ENCODE measurements around the gene ARRDC1. TPM values are rescaled to one million over a fixed set of nuclear protein-coding genes. Genes with fewer than 3 reads are reported as not detected.
A peak's percentile ranks its signal among the peaks of the same experiment; 100 is the strongest.

The ARRDC1 gene
- polyA plus RNA-seq, 4 donors = 63.4 to 236 (median 123) TPM

DNA sequence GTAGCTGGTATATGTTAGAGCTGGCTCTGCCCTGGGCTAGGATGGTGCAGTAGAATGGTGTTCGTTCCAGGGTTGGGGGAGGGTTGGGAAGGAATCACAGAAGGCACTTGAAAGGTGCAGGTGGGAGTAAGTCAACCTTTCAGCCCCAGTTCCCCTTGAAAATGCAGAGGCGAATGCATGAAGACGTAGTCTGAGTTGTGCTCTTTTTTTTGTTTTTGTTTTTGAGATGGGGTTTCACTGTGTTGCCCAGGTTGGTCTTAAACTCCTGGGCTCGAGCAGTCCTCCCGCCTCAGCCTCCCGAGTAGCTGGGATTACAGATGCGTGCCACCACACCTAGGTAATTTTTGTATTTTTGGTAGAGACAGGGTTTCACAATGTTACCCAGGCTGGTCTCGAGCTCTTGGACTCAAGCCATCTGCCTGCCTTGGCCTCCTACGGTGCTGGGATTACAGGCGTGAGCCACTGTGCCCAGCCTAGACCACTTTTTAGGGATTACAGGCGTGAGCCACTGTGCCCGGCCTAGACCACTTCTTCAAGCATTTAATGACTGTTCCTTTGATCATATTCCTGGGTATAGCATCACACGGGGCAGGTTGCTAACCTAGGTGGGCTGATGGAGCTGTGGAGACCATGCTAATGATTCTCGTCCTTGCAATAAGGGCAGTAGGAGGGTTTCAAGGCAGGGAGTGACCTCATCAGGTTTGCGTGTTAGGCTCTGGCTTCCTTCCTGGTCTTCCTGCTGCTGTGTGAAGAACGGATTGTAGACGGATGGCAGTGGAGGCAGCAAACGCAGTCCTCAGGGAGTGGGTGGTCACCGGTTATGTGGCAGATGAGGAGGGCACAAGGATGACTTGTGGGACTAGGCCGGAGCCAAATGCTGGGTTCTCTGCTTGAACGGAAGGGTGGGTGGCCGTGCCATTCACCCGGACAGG lies 27.0 kb downstream of the ARRDC1 start:
- WGBS, 3 donors = 77 to 86% (median 86%) methylated on average over 23 of the region's 23 CpGs
- Histone ChIP-seq H3K4me1 (ENCODE audit: control insufficient read depth in 3 of 3, insufficient read depth in 2 of 3, low read depth in 1 of 3, low read length in 2 of 3) (peaks cover 0 to 6% (median 0%) of the 10 kb centered on the region in 3 donors), H3K4me3 (ENCODE audit: low read depth in 1 of 3, low read length in 3 of 3) (no peak overlapping the region), H3K27ac (ENCODE audit: low read depth in 1 of 3, low read length in 2 of 3) (no peak overlapping the region), H3K27me3 (ENCODE audit: control insufficient read depth in 3 of 3, insufficient read depth in 3 of 3, low read length in 3 of 3) (no peaks in the 10 kb centered on the region), H3K9me3 (ENCODE audit: control insufficient read depth in 2 of 2, insufficient read depth in 1 of 2, low read depth in 1 of 2, low read length in 1 of 2) (no peaks in the 10 kb centered on the region), H3K36me3 (ENCODE audit: control insufficient read depth in 3 of 3, insufficient read depth in 2 of 3, low read depth in 1 of 3, low read length in 3 of 3) (peaks cover 0 to 4% (median 0%) of the 10 kb centered on the region in 3 donors)
- DNase-seq = no peak
- FAIRE-seq = no peak

GRCh38 chr9:137634016-137634415 lies 28.5 kb downstream of the ARRDC1 start:
- H3K9me3 ChIP-seq (ENCODE audit: control insufficient read depth in 2 of 2, insufficient read depth in 1 of 2, low read depth in 1 of 2, low read length in 1 of 2) = no peaks in the 10 kb centered on the region
- DNase-seq (no peak), FAIRE-seq (no peak)
- H3K4me3 ChIP-seq (ENCODE audit: low read depth in 1 of 3, low read length in 3 of 3) = no peak overlapping the region
- H3K36me3 ChIP-seq (ENCODE audit: control insufficient read depth in 3 of 3, insufficient read depth in 2 of 3, low read depth in 1 of 3, low read length in 3 of 3) = peaks cover 0 to 6% (median 0%) of the 10 kb centered on the region in 3 donors
- H3K4me1 ChIP-seq (ENCODE audit: control insufficient read depth in 3 of 3, insufficient read depth in 2 of 3, low read depth in 1 of 3, low read length in 2 of 3) = peaks cover 0 to 6% (median 2%) of the 10 kb centered on the region in 3 donors
- H3K27me3 ChIP-seq (ENCODE audit: control insufficient read depth in 3 of 3, insufficient read depth in 3 of 3, low read length in 3 of 3) = no peaks in the 10 kb centered on the region
- no peak overlapping the region for H3K27ac ChIP-seq (ENCODE audit: low read depth in 1 of 3, low read length in 2 of 3)
- WGBS, 3 donors = 79 to 90% (median 85%) methylated on average over 5 of the region's 5 CpGs

GRCh38 chr9:137638680-137639079 lies 33.2 kb downstream of the ARRDC1 start:
- Histone ChIP-seq H3K4me1 (ENCODE audit: control insufficient read depth in 3 of 3, insufficient read depth in 2 of 3, low read depth in 1 of 3, low read length in 2 of 3) (peaks cover 0 to 3% (median 2%) of the 10 kb centered on the region in 3 donors), H3K4me3 (ENCODE audit: low read depth in 1 of 3, low read length in 3 of 3) (no peak overlapping the region), H3K9me3 (ENCODE audit: control insufficient read depth in 2 of 2, insufficient read depth in 1 of 2, low read depth in 1 of 2, low read length in 1 of 2) (no peaks in the 10 kb centered on the region), H3K36me3 (ENCODE audit: control insufficient read depth in 3 of 3, insufficient read depth in 2 of 3, low read depth in 1 of 3, low read length in 3 of 3) (peaks cover 0 to 17% (median 0%) of the 10 kb centered on the region in 3 donors), H3K27ac (ENCODE audit: low read depth in 1 of 3, low read length in 2 of 3) (peak overlapping the region in 1 of 3 donors; percentile 36), H3K27me3 (ENCODE audit: control insufficient read depth in 3 of 3, insufficient read depth in 3 of 3, low read length in 3 of 3) (no peaks in the 10 kb centered on the region)
- WGBS, 3 donors = 83 to 90% (median 86%) methylated on average over 6 of the region's 6 CpGs
- FAIRE-seq (no peak), DNase-seq (no peak)

- H3K9me3 ChIP-seq (ENCODE audit: control insufficient read depth in 2 of 2, insufficient read depth in 1 of 2, low read depth in 1 of 2, low read length in 1 of 2) = no peaks in the 10 kb centered on the region
- H3K4me3 ChIP-seq (ENCODE audit: low read depth in 1 of 3, low read length in 3 of 3) = no peak overlapping the region
- H3K36me3 ChIP-seq (ENCODE audit: control insufficient read depth in 3 of 3, insufficient read depth in 2 of 3, low read depth in 1 of 3, low read length in 3 of 3) = peaks cover 0 to 20% (median 0%) of the 10 kb centered on the region in 3 donors
- H3K4me1 ChIP-seq (ENCODE audit: control insufficient read depth in 3 of 3, insufficient read depth in 2 of 3, low read depth in 1 of 3, low read length in 2 of 3) = peaks cover 0 to 3% (median 2%) of the 10 kb centered on the region in 3 donors
- no peaks in the 10 kb centered on the region for H3K27me3 ChIP-seq (ENCODE audit: control insufficient read depth in 3 of 3, insufficient read depth in 3 of 3, low read length in 3 of 3)
- 60 to 64% (median 62%) methylated on average over 12 of the region's 12 CpGs for WGBS, 3 donors
- FAIRE-seq (peak; percentile 26), DNase-seq (peak in 1 of 2 donors; percentile 57)
- peak overlapping the region in 1 of 3 donors; percentile 15 for H3K27ac ChIP-seq (ENCODE audit: low read depth in 1 of 3, low read length in 2 of 3)
Observed at GRCh38 chr9:137639303-137640051, 34.0 kb downstream of the ARRDC1 start.

- Histone ChIP-seq H3K27me3 (ENCODE audit: control insufficient read depth in 3 of 3, insufficient read depth in 3 of 3, low read length in 3 of 3) (no peaks in the 10 kb centered on the region), H3K36me3 (ENCODE audit: control insufficient read depth in 3 of 3, insufficient read depth in 2 of 3, low read depth in 1 of 3, low read length in 3 of 3) (peaks cover 0 to 21% (median 2%) of the 10 kb centered on the region in 3 donors), H3K27ac (ENCODE audit: low read depth in 1 of 3, low read length in 2 of 3) (no peak overlapping the region), H3K4me3 (ENCODE audit: low read depth in 1 of 3, low read length in 3 of 3) (no peak overlapping the region), H3K4me1 (ENCODE audit: control insufficient read depth in 3 of 3, insufficient read depth in 2 of 3, low read depth in 1 of 3, low read length in 2 of 3) (peaks cover 0 to 3% (median 2%) of the 10 kb centered on the region in 3 donors), H3K9me3 (ENCODE audit: control insufficient read depth in 2 of 2, insufficient read depth in 1 of 2, low read depth in 1 of 2, low read length in 1 of 2) (no peaks in the 10 kb centered on the region)
- WGBS, 3 donors = 81 to 95% (median 89%) methylated on average over 5 of the region's 5 CpGs
- no peak for FAIRE-seq
- DNase-seq = no peak
Observed at GRCh38 chr9:137640862-137641261, 35.4 kb downstream of the ARRDC1 start.

DNA sequence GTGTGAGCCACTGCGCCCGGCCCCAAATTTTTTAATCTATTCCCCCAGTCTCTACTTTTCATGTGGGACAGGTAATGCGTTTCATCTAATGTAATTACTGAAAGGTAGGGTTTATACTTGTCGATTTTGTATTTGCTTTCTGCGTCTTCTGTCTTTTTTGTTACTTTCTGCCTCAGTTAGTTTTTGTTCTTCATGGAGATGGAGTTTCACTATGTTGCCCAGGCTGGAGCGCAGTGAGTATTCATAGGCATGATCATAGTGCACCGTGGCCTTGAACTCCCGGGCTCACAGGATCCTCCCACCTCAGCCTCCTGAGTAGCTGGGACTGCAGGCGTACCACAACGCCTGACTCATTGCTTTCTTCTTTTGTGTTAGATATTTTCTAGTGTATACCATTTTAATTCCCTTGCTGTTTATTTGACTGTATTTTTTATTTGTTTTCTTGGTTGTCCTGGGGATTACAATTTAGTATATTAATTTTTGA lies 36.7 kb downstream of the ARRDC1 start:
- Histone ChIP-seq H3K27me3 (ENCODE audit: control insufficient read depth in 3 of 3, insufficient read depth in 3 of 3, low read length in 3 of 3) (no peaks in the 10 kb centered on the region), H3K36me3 (ENCODE audit: control insufficient read depth in 3 of 3, insufficient read depth in 2 of 3, low read depth in 1 of 3, low read length in 3 of 3) (peaks cover 0 to 31% (median 2%) of the 10 kb centered on the region in 3 donors), H3K27ac (ENCODE audit: low read depth in 1 of 3, low read length in 2 of 3) (no peak overlapping the region), H3K4me1 (ENCODE audit: control insufficient read depth in 3 of 3, insufficient read depth in 2 of 3, low read depth in 1 of 3, low read length in 2 of 3) (peaks cover 0 to 3% (median 2%) of the 10 kb centered on the region in 3 donors), H3K9me3 (ENCODE audit: control insufficient read depth in 2 of 2, insufficient read depth in 1 of 2, low read depth in 1 of 2, low read length in 1 of 2) (no peaks in the 10 kb centered on the region), H3K4me3 (ENCODE audit: low read depth in 1 of 3, low read length in 3 of 3) (no peak overlapping the region)
- FAIRE-seq (no peak), DNase-seq (no peak)
- WGBS, 3 donors = 94 to 98% (median 96%) methylated on average over 10 of the region's 10 CpGs

- Histone ChIP-seq H3K4me1 (ENCODE audit: control insufficient read depth in 3 of 3, insufficient read depth in 2 of 3, low read depth in 1 of 3, low read length in 2 of 3) (peaks cover 0 to 3% (median 2%) of the 10 kb centered on the region in 3 donors), H3K27me3 (ENCODE audit: control insufficient read depth in 3 of 3, insufficient read depth in 3 of 3, low read length in 3 of 3) (no peaks in the 10 kb centered on the region), H3K27ac (ENCODE audit: low read depth in 1 of 3, low read length in 2 of 3) (no peak overlapping the region), H3K9me3 (ENCODE audit: control insufficient read depth in 2 of 2, insufficient read depth in 1 of 2, low read depth in 1 of 2, low read length in 1 of 2) (no peaks in the 10 kb centered on the region), H3K36me3 (ENCODE audit: control insufficient read depth in 3 of 3, insufficient read depth in 2 of 3, low read depth in 1 of 3, low read length in 3 of 3) (peaks cover 0 to 34% (median 2%) of the 10 kb centered on the region in 3 donors), H3K4me3 (ENCODE audit: low read depth in 1 of 3, low read length in 3 of 3) (no peak overlapping the region)
- DNase-seq (no peak), FAIRE-seq (no peak)
- 95 to 98% (median 96%) methylated on average over 5 of the region's 5 CpGs for WGBS, 3 donors
Observed at GRCh38 chr9:137642892-137643291, 37.4 kb downstream of the ARRDC1 start.

DNA sequence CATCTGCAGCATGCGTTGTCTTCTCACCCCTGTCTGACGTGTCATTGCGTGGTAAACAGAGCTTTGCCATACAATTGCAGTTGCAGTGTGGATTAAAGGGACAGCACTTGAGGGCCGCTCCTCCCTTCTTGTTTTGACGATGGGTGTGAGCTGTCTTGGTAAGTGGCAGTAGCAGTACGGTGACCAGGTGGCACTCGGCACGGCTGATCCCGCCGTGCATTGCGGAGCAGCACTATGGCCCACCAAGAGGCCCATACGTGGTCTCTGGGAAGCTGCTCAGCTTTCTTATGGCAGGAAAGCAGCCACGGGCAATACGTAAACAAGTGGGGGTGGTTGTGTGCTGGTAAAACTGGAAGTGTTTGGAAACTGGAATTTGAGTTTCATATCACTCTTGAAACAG lies 38.4 kb downstream of the ARRDC1 start:
- H3K36me3 ChIP-seq (ENCODE audit: control insufficient read depth in 3 of 3, insufficient read depth in 2 of 3, low read depth in 1 of 3, low read length in 3 of 3) = peaks cover 0 to 32% (median 2%) of the 10 kb centered on the region in 3 donors
- H3K4me3 ChIP-seq (ENCODE audit: low read depth in 1 of 3, low read length in 3 of 3) = no peak overlapping the region
- no peaks in the 10 kb centered on the region for H3K4me1 ChIP-seq (ENCODE audit: control insufficient read depth in 3 of 3, insufficient read depth in 2 of 3, low read depth in 1 of 3, low read length in 2 of 3)
- 88 to 96% (median 94%) methylated on average over 14 of the region's 14 CpGs for WGBS, 3 donors
- no peak overlapping the region for H3K27ac ChIP-seq (ENCODE audit: low read depth in 1 of 3, low read length in 2 of 3)
- no peak for DNase-seq
- H3K27me3 ChIP-seq (ENCODE audit: control insufficient read depth in 3 of 3, insufficient read depth in 3 of 3, low read length in 3 of 3) = no peaks in the 10 kb centered on the region
- no peak for FAIRE-seq
- H3K9me3 ChIP-seq (ENCODE audit: control insufficient read depth in 2 of 2, insufficient read depth in 1 of 2, low read depth in 1 of 2, low read length in 1 of 2) = no peaks in the 10 kb centered on the region

Measured in small intestine (tissue), 7 donors.